Epithelial cell of proximal tubule (primary cell): Measurements from ENCODE around the gene ADAMTS1. TPM values are rescaled to one million over a fixed set of nuclear protein-coding genes. Genes with fewer than 3 reads are reported as not detected.

Experiments used
- DNase-seq: peaks from one replicate; pipeline ENCODE4 v3.0.0-alpha.2; 2011; ENCODE audit warnings: low read depth
- H3K4me3 ChIP-seq: 2 replicates; pipeline ENCODE4 v1.5.1; 2011; ENCODE audit warnings: low read depth, mild to moderate bottlenecking, low read length
- total RNA-seq: library from RNA; depleted of rRNA; stranded (reverse); fragments of >200 nt; gene quantifications from 2 replicates; pipeline ENCODE4 v1.2.3, GENCODE V29; 2015
- TF ChIP-seq, protein P1 (sequence below): conservative IDR thresholded peaks from 2 replicates; pipeline ENCODE4 v1.5.1; 2012; ENCODE audit warnings: low read depth, mild to moderate bottlenecking, low read length

ADAMTS1 gene
- total RNA-seq, 1 donor from 2014 or later = 55.6 TPM

GRCh38 chr21:26840201-26840600 lies 5.0 kb downstream of the ADAMTS1 start:
- H3K4me3 ChIP-seq = peak overlapping the region; percentile 0
- TF ChIP-seq, protein P1, sequence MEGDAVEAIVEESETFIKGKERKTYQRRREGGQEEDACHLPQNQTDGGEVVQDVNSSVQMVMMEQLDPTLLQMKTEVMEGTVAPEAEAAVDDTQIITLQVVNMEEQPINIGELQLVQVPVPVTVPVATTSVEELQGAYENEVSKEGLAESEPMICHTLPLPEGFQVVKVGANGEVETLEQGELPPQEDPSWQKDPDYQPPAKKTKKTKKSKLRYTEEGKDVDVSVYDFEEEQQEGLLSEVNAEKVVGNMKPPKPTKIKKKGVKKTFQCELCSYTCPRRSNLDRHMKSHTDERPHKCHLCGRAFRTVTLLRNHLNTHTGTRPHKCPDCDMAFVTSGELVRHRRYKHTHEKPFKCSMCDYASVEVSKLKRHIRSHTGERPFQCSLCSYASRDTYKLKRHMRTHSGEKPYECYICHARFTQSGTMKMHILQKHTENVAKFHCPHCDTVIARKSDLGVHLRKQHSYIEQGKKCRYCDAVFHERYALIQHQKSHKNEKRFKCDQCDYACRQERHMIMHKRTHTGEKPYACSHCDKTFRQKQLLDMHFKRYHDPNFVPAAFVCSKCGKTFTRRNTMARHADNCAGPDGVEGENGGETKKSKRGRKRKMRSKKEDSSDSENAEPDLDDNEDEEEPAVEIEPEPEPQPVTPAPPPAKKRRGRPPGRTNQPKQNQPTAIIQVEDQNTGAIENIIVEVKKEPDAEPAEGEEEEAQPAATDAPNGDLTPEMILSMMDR = no peak
- DNase-seq = no peak

DNA sequence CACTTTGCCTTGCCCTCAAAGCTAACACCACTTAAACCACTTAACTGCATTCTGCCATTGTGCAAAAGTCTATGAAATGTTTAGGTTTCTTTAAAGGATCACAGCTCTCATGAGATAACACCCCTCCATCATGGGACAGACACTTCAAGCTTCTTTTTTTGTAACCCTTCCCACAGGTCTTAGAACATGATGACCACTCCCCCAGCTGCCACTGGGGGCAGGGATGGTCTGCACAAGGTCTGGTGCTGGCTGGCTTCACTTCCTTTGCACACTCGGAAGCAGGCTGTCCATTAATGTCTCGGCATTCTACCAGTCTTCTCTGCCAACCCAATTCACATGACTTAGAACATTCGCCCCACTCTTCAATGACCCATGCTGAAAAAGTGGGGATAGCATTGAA lies 7.7 kb downstream of the ADAMTS1 start:
- DNase-seq = no peak
- H3K4me3 ChIP-seq = no peak overlapping the region
- TF ChIP-seq, protein P1 = no peak

GRCh38 chr21:26836528-26836927 lies 8.7 kb downstream of the ADAMTS1 start:
- no peak for DNase-seq
- TF ChIP-seq, protein P1 = no peak

DNA sequence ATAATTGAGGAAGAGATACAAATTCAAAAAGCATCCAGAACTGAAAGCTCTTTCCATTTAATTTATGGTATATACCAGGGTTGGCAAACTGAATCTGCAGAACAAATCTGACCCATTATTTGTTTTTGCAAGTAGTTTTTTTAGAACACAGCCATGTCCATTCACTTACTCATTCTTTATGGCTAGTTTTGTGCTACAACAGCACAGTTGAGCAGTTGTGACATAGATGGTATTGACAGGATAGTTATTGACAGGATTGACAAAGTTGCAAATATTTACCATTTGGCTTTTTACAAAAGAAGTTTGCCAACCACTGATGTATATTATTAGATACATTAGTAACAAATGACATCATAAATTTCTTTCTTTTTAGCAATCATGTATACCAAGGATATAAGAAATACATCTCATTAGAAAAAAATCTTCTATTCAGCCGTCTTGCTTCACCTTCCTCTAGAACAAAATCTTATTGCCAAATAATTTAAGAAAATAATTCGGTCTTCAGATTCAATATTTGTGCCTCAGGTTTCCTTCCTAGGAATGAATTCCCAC lies 9.4 kb downstream of the ADAMTS1 start:
- TF ChIP-seq, protein P1 = no peak
- no peak overlapping the region for H3K4me3 ChIP-seq
- DNase-seq = peak; percentile 25

More at GRCh38 chr21:26836528-26836927, 8.7 kb downstream of the ADAMTS1 start:
- no peak overlapping the region for H3K4me3 ChIP-seq

DNA sequence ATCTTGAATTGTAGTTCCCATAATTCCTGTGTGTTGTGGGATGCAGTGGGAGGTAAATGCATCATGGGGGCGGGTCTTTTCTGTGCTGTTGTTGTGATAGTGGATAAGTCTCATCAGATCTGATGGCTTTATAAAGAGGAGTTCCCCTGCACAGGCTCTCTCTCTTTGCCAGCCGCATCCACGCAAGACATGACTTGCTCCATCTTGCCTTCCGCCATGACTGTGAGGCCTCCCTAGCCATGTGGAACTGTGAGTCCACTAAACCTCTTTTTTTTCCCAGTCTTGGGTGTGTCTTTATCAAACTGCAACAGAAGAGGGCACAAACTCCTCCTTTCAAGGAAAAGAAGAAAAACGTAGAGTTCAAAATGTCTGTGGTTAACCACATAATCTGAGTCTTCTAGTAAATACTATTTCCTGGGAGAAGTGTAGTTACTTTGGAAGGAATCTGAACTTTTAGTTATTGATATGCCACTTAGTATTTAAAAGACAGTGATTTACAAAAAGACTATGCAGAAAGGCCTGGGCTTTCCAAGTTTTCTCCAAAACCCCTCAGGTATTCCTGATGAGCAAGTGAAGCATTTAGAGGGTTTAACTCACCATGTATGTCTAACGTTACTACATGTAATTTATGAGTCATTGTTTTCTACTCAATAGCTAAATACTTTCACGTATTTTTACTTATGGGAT lies 10.0 kb downstream of the ADAMTS1 start:
- DNase-seq = peak; percentile 70
- TF ChIP-seq, protein P1 = peak; percentile 7
- no peak overlapping the region for H3K4me3 ChIP-seq

DNA sequence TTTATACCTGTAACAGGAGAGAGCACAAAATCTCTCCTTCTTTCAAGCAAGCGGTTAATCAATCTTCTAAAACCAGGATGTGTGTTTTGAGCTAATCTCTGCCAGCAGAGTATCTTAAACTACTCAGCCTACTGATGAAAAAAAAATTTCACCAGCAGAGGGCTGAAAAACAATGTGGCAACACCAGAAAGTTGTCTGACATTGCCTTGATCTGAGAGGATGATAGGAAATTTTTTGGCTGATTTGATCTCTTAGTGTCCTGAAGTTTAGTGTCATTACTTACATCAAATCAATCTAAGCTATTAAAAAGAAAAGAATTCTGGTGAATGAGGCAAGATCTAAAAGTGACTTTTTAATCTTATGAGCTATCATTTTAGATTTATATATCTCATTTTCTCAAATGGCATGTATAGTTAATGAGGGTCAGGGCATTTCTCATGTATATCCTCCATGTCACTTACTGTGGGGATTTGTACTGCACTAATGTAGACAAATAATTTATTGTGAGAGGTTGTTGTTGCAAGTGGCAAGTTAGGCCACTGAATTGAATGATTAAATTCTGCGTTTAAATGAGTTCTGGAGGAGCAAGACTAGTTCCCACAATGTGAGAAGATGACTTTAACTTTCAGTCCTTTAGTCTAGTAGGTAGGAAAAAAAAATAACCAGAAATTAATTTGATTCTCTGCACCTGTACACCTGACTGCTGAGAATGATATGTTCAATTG lies 10.9 kb downstream of the ADAMTS1 start:
- TF ChIP-seq, protein P1 = peak; percentile 54

More for the DNA sequence above, 10.9 kb downstream of the ADAMTS1 start:
- DNase-seq = no peak
- no peak overlapping the region for H3K4me3 ChIP-seq
